Naive B cell (primary cell): ENCODE measurements around the gene PAQR7. TPM values are rescaled to one million over a fixed set of nuclear protein-coding genes. Genes with fewer than 3 reads are reported as not detected.

ENCODE experiments used
- ATAC-seq, 2 donors: fragments of 150-1000 bp; cut with Tn5 transposase; 2 replicates each; pipeline ENCODE4 v1.10.0; 2021; ENCODE audit warnings: low read depth in 2 of 2, mild to moderate bottlenecking in 2 of 2, moderate library complexity in 2 of 2
- DNase-seq: peaks from one replicate; pipeline ENCODE4 v3.0.0; 2022
- H3K27ac Mint-ChIP-seq, 6 donors: one replicate each; pipeline ENCODE4 v1.8.0; 2020 to 2022; ENCODE audit warnings: mild to moderate bottlenecking in 6 of 6, mixed read lengths in 6 of 6, moderate library complexity in 5 of 6, inconsistent platforms in 2 of 6
- H3K27me3 Mint-ChIP-seq, 3 donors: one replicate each; pipeline ENCODE4 v1.8.0; 2021 to 2022; ENCODE audit warnings: mixed read lengths in 3 of 3, mild to moderate bottlenecking in 1 of 3
- H3K36me3 Mint-ChIP-seq, 2 donors: one replicate each; pipeline ENCODE4 v1.8.0; 2020 to 2022; ENCODE audit warnings: mixed read lengths in 2 of 2, inconsistent platforms in 1 of 2, mild to moderate bottlenecking in 1 of 2
- H3K4me1 Mint-ChIP-seq, 3 donors: one replicate each; pipeline ENCODE4 v1.8.0; 2020 to 2022; ENCODE audit warnings: mixed read lengths in 3 of 3, inconsistent platforms in 1 of 3, mild to moderate bottlenecking in 1 of 3, moderate library complexity in 1 of 3
- H3K4me3 Mint-ChIP-seq, 8 donors: one replicate each; pipeline ENCODE4 v1.8.0; 2020 to 2022; ENCODE audit warnings: mild to moderate bottlenecking in 8 of 8, mixed read lengths in 8 of 8, moderate library complexity in 8 of 8, inconsistent platforms in 2 of 8
- H3K9me3 Mint-ChIP-seq, 7 donors: one replicate each; pipeline ENCODE4 v1.8.0; 2020 to 2022; ENCODE audit warnings: mixed read lengths in 7 of 7, mild to moderate bottlenecking in 5 of 7, inconsistent platforms in 2 of 7, moderate library complexity in 1 of 7
- polyA plus RNA-seq, 6 donors: library from polyadenylated mRNA; unstranded; fragments of 300-500 nt; fragmentation: Illumina TruSeq; gene quantifications; one replicate each; pipeline ENCODE4 v1.2.3, GENCODE V29; 2021; ENCODE audit warnings: low read depth in 6 of 6

The PAQR7 gene
- polyA plus RNA-seq, 6 donors from 2014 or later = 0.08 to 0.24 (median 0.12) TPM; not detected in 2

DNA sequence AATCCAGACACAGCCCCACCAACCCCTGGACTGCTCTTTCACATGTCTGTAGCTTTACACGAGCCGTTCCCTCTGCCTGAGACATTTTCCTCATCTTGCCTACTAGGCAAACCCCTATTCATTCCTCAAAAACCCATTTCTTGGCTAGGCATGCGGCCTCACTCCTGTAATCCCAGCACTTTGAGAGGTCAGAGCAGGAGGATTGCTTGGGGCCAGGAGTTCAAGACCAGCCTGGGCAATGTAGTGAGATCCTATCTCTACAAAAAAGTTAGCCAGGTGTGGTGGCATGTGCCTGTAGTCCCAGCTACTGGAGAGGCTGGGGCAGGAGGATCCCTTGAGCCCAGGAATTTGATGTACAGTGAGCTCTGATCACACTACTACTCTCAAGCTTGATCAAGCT is 11.1 kb downstream of the PAQR7 start:
- DNase-seq (no peak), ATAC-seq (no peak)
- Mint-ChIP-seq H3K27ac (peak overlapping the region in 1 of 6 donors; percentile 38), H3K36me3 (no peaks in the 10 kb centered on the region), H3K4me1 (peaks cover 5 to 25% (median 16%) of the 10 kb centered on the region in 3 donors), H3K9me3 (no peaks in the 10 kb centered on the region), H3K4me3 (no peak overlapping the region), H3K27me3 (no peaks in the 10 kb centered on the region)

DNA sequence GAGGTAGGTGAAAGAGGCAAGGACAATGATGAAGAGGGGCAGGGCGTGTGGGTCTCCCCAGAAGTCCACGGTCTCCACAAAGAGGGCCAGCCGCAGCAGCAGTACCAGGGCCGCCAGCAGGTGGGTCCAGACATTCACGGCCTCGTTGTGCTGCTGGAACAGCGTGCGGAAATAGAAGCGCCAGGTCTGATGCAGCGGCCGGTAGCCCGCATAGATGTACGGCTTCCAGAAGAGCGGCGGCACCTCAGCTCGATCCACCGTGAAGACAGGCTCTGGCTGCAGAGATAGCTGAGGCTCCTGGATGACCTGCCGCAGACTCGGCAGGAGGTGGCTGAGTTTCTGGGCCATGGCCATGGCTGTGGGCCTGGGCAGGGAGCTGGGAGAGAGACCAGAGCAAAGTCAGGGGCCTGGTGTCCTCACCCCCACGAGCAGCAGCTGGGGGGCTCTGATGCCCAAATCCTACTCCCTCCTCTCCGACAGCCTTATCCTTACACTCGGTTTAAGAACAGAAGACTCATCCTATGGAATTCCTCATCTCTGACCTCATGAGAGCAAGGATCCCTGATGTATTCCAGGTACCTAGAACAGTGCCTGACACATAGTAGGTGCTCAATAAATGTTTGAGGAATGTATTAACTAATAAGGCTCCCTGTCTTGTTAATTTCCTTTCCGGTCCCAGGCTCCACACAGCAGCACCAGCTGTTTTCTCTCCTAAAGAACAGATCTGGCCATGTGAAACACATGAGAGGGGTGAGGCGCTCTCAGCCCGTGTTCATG is 11.8 kb downstream of the PAQR7 start:
- Mint-ChIP-seq H3K27ac (no peak overlapping the region), H3K9me3 (no peaks in the 10 kb centered on the region), H3K27me3 (no peaks in the 10 kb centered on the region), H3K4me1 (peaks cover 10 to 30% (median 23%) of the 10 kb centered on the region in 3 donors), H3K36me3 (no peaks in the 10 kb centered on the region), H3K4me3 (no peak overlapping the region)
- DNase-seq = no peak
- ATAC-seq = no peak

DNA sequence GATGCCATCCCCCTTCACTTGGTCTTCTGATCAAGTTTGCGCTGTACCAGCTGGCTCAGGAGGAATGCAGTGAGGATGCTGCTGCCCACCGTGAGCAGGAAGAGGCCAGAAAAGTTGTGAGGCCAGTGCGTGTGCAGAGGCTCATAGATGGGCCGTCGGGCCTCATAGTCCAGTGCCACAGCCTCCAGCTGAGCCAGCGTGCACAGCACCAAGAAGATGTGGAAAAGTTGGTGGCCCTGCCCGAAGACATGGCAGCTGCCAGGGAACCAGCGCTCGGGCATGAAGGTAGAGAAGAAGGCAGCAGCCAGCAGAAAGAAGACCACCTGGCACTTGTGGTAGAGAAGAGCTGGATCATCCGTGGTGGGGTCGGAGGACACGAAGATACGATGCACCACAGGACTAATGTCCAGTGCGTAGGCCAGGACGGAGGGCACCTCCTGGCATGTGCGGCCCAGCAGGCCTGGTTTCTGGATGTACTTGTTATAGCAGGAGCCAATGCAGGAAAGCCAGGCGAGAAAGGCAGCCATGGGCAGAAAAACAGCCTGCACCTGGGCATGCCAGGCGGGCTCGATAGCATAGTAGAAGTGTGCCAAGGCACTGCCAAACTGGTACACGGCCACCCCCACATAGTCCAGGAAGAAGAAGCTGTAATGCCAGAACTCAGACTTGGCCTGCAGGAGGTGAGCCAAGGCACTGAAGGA is 12.6 kb downstream of the PAQR7 start:
- H3K4me3 Mint-ChIP-seq = peak overlapping the region in 3 of 8 donors; percentile 25 to 84 (median 60)
- peak overlapping the region in 2 of 6 donors; percentile 56 to 78 for H3K27ac Mint-ChIP-seq
- H3K4me1 Mint-ChIP-seq = peaks cover 11 to 34% (median 26%) of the 10 kb centered on the region in 3 donors
- H3K9me3 Mint-ChIP-seq = no peaks in the 10 kb centered on the region
- DNase-seq = no peak
- H3K27me3 Mint-ChIP-seq = no peaks in the 10 kb centered on the region
- ATAC-seq = no peak
- H3K36me3 Mint-ChIP-seq = no peaks in the 10 kb centered on the region

DNA sequence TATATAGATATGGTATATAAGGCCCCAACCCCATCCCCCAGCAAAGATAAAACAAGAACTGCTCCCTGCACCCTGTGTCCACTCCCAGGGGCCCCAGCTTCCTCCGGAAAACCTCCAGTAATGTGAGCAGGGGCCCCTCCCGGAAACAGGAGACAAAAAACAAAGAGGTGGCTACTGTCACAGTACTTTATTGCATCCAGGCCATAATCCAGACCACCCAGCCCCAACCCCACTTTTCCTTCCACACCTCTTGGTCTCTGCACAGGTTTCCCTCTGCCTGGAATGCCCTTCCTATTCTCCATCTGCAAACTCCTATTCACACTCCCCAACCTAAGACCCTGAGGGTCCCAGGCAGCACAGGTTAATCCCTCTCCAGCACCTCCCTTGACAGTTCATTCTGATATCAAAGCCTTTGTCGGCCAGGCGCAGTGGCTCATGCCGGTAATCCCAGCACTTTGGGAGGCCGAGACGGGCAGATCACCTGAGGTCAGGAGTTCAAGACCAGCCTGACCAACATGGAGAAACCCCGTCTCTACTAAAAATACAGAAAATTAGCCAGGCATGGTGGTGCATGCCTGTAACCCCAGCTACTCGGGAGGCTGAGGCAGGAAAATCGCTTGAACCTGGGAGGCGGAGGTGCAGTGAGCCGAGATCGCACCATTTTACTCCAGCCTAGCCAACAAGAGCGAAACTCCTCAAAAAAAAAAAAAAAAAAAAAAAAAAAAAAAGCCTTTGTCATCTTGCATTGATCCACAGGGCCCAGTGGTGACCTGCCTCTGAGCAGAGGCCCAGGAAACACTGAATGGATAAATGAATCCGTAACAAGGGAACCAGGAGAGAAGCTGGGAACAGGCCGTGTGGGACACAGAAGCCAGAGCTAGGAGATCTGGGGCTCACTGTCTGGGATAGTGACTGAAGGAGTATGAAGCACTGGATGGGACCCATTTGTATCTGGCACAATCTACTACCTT is 13.9 kb downstream of the PAQR7 start:
- peaks cover 11 to 34% (median 26%) of the 10 kb centered on the region in 3 donors for H3K4me1 Mint-ChIP-seq
- DNase-seq = no peak
- H3K9me3 Mint-ChIP-seq = no peaks in the 10 kb centered on the region
- H3K4me3 Mint-ChIP-seq = peak overlapping the region in 6 of 8 donors; percentile 48 to 93 (median 76)
- ATAC-seq = no peak
- peak overlapping the region in 5 of 6 donors; percentile 46 to 96 (median 73) for H3K27ac Mint-ChIP-seq
- H3K27me3 Mint-ChIP-seq = no peaks in the 10 kb centered on the region
- no peaks in the 10 kb centered on the region for H3K36me3 Mint-ChIP-seq

DNA sequence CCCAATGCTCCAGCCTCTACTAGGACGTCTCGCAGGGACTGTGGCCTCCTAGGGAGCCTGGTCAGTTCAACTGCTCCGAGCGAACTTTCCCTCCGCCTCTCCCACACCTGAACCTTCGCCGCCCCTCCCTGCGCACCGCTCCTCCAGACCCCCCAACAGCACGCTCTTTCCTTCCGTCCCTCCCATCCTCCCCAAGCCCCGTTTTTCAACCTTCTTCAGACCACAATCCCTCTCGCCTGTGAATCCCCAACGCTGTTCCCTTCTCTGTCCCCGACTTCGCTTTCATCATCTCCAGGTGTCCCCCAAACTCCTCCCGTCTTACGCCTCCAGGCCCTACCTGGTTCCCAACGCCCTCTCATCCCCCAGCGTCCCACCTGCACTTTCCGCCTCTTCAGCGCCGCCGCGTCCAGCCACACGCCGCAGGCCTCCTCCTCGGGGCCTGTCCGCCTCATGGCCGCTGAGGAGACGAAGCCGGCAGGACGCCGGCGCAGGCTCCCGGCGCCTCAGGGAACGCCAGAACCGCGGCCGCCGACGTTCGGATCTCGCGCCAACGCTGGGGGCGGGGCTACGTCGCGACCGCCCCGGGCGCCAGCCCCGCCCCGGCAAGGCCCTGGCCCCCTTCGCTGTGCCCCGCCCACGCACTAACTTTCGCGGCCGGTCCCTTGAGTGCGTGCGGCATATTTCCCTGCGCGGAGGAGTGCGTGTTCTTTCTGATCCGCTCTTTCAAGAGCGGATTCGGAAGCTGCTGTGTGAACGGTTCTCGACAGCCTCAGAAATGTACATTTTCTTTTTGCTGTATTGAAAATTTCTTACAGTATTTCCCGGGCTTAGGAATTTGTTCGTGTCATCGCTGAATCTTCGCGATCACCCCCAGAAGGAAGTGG is 16.4 kb downstream of the PAQR7 start, which contains the start of gene AUNIP:
TSS of gene AUNIP (minus strand) at position 552 of the 884 bp plus-strand sequence. CDS start at position 452, 100 bp downstream.
- no peaks in the 10 kb centered on the region for H3K27me3 Mint-ChIP-seq
- peak; percentile 93 to 94 for ATAC-seq
- H3K27ac Mint-ChIP-seq = peak within 1 kb of the TSS; percentile 79 to 99 (median 94)
- peak; percentile 86 for DNase-seq
- no peaks in the 10 kb centered on the region for H3K36me3 Mint-ChIP-seq
- H3K4me3 Mint-ChIP-seq = peak within 1 kb of the TSS; percentile 84 to 97 (median 94)
- H3K4me1 Mint-ChIP-seq = peaks cover 11 to 34% (median 26%) of the 10 kb centered on the region in 3 donors
- H3K9me3 Mint-ChIP-seq = no peaks in the 10 kb centered on the region

DNA sequence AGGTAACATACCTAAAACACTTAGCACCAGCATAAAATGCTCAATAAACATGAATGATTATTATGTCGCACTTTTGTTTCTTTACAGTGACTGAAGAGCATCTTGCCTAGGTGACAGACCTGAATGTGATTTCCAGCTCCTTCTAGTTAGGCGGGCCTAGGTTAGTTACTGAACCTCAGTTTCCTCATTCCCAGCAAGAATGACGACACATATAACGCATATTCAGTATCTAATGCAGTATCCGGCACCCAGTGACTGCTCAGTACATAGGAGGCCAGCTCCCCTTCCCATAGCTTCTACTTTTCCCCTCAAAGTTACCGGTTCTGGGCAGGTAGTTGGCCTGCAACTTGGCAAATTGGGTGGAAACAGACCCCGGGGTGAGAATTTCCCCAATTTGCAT is 17.0 kb downstream of the PAQR7 start:
- H3K27ac Mint-ChIP-seq = peak overlapping the region in 2 of 6 donors; percentile 54 to 79
- no peaks in the 10 kb centered on the region for H3K9me3 Mint-ChIP-seq
- ATAC-seq (no peak), DNase-seq (no peak)
- peaks cover 11 to 34% (median 26%) of the 10 kb centered on the region in 3 donors for H3K4me1 Mint-ChIP-seq
- H3K4me3 Mint-ChIP-seq = peak overlapping the region; percentile 84 to 97 (median 92)
- no peaks in the 10 kb centered on the region for H3K36me3 Mint-ChIP-seq
- H3K27me3 Mint-ChIP-seq = no peaks in the 10 kb centered on the region

DNA sequence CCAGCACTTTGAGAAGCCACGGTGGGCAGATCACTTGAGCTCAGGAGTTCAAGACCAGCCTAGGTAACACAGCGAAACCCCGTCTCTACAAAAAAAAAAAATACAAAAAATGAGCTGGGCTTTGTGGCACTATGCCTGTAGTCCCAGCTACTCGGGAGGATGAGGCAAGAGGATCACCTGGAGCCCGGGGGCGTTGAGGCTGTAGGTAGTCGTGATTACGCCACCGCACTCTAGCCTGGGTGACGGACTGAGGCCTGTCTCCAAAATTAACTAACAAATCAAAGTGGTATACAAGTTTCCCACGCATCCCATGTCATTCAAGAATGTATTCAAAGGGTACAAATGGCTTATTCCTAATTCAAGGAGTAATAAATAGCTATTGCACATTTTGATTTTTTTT is 18.7 kb downstream of the PAQR7 start:
- ATAC-seq (no peak), DNase-seq (no peak)
- Mint-ChIP-seq H3K27me3 (no peaks in the 10 kb centered on the region), H3K4me1 (peaks cover 11 to 29% (median 26%) of the 10 kb centered on the region in 3 donors), H3K9me3 (peaks cover 0 to 2% (median 0%) of the 10 kb centered on the region in 7 donors), H3K27ac (no peak overlapping the region), H3K36me3 (no peaks in the 10 kb centered on the region), H3K4me3 (peak overlapping the region in 1 of 8 donors; percentile 2)

DNA sequence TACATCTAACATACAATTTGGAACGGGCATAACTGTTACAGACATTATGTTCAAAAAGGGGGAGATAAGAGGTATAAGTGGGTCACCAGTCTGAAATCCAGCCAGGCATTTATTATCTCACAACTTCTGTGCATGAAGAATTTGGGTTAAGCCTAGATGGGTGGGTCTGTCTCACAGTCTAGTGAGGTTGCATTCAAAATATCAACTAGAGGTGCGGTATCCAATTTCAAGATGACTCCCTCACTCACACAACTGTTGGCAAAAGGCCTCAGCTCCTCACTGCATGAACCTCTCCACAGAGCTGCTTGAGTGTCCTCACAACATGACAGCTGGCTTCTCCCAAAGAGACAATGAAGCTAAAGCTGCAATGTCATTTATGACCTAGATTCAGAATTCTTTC is 21.0 kb downstream of the PAQR7 start:
- no peak overlapping the region for H3K4me3 Mint-ChIP-seq
- H3K36me3 Mint-ChIP-seq = no peaks in the 10 kb centered on the region
- no peaks in the 10 kb centered on the region for H3K27me3 Mint-ChIP-seq
- H3K9me3 Mint-ChIP-seq = peaks cover 0 to 2% (median 0%) of the 10 kb centered on the region in 7 donors
- H3K27ac Mint-ChIP-seq = no peak overlapping the region
- ATAC-seq (no peak), DNase-seq (no peak)
- peaks cover 7 to 12% (median 10%) of the 10 kb centered on the region in 3 donors for H3K4me1 Mint-ChIP-seq

DNA sequence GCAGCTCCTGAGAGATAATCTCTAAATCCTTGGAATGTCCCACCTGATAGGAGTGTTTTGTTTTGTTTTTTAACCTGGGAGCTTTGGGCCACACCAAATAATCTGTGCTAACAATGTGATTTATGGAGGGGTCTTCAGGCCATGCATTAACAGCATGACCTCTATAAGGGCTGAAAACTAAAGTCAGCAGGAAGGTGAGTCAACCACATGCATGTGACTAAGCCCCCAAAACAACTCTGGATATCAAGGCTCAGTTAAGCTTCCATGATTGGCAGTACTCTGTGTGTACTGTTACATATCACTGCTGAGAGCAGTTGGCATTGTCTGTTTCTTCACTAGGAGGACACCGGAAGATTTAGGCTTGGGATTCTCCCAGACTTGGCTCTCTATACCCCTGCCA is 27.0 kb downstream of the PAQR7 start:
- peaks cover 0 to 3% (median 0%) of the 10 kb centered on the region in 3 donors for H3K4me1 Mint-ChIP-seq
- ATAC-seq = no peak
- H3K36me3 Mint-ChIP-seq = no peaks in the 10 kb centered on the region
- H3K27me3 Mint-ChIP-seq = no peaks in the 10 kb centered on the region
- no peak overlapping the region for H3K27ac Mint-ChIP-seq
- H3K9me3 Mint-ChIP-seq = peaks cover 0 to 2% (median 0%) of the 10 kb centered on the region in 7 donors
- DNase-seq = no peak
- no peak overlapping the region for H3K4me3 Mint-ChIP-seq

DNA sequence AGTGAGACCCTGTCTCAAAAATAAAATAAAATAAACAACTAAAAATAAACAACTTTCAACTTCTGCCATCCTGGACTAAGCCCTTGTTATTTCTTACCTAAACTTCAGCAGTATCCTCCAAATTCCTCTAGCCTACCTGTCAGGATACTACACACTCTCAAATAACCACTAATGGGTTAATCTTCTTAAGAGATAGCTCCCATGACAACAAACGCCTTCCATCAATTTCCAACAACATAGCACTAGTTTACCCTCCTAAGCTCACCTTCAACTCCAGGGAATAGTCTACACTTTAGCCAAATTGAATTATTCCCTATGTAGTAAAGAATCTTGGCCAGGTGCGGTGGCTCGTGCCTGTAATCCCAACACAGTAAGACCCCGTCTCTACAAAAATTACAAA is 27.6 kb downstream of the PAQR7 start:
- DNase-seq (no peak), ATAC-seq (no peak)
- peaks cover 0 to 3% (median 0%) of the 10 kb centered on the region in 3 donors for H3K4me1 Mint-ChIP-seq
- no peaks in the 10 kb centered on the region for H3K36me3 Mint-ChIP-seq
- H3K4me3 Mint-ChIP-seq = no peak overlapping the region
- H3K27ac Mint-ChIP-seq = no peak overlapping the region
- H3K27me3 Mint-ChIP-seq = no peaks in the 10 kb centered on the region
- peaks cover 0 to 2% (median 0%) of the 10 kb centered on the region in 7 donors for H3K9me3 Mint-ChIP-seq

DNA sequence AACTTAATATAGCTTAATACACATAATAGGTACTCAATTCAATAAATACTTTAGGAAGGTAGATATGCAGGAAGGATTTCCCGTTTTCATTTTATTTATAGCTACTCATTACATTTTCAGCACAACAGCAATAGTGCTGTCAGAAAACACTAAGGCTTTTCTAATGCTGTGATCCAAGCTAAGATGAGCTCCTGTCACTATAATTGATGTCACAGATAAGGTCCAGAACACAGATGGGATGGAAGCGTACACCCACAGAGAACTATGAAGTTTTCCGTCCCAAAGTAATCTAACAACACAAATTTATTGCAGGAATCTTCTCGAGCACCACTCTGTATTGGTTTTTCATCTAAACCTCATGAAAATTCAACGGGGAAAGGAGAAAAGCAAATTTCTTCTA is 29.8 kb downstream of the PAQR7 start:
- no peaks in the 10 kb centered on the region for H3K36me3 Mint-ChIP-seq
- H3K9me3 Mint-ChIP-seq = peaks cover 0 to under 1% (median 0%) of the 10 kb centered on the region in 7 donors
- ATAC-seq = no peak
- DNase-seq = no peak
- no peak overlapping the region for H3K27ac Mint-ChIP-seq
- H3K4me1 Mint-ChIP-seq = peaks cover 0 to 3% (median 0%) of the 10 kb centered on the region in 3 donors
- H3K27me3 Mint-ChIP-seq = no peaks in the 10 kb centered on the region
- no peak overlapping the region for H3K4me3 Mint-ChIP-seq
